Stimulated activated naive CD8-positive, alpha-beta T cell treated with anti-CD3 and anti-CD28 coated beads, Interleukin-15, amount 100 ng/mL, for 72 hours (primary cell): ENCODE data around the gene KLHL29.
"Not testable (repeated sequence)": the region's sequence is repeated elsewhere in the genome, so short reads cannot be mapped to it uniquely, and the experiment has no call there.

ENCODE experiments used
- ATAC-seq: fragments of 150-1000 bp; cut with Tn5 transposase; 2 replicates; pipeline ENCODE4 v1.10.0; 2021; ENCODE audit warnings: mild to moderate bottlenecking, moderate library complexity
- DNase-seq, 2 donors: peaks; one replicate each; pipeline ENCODE4 v3.0.0; 2021 to 2022
- H3K27ac Mint-ChIP-seq, 2 donors: one replicate each; pipeline ENCODE4 v1.8.0; 2022; ENCODE audit warnings: mild to moderate bottlenecking in 2 of 2, mixed read lengths in 2 of 2, moderate library complexity in 2 of 2
- H3K27me3 Mint-ChIP-seq: one replicate; pipeline ENCODE4 v1.8.0; 2022; ENCODE audit warnings: mixed read lengths
- H3K4me1 Mint-ChIP-seq: one replicate; pipeline ENCODE4 v1.8.0; 2022; ENCODE audit warnings: mild to moderate bottlenecking, mixed read lengths
- H3K4me3 Mint-ChIP-seq, 2 donors: one replicate each; pipeline ENCODE4 v1.8.0; 2022; ENCODE audit warnings: mild to moderate bottlenecking in 2 of 2, mixed read lengths in 2 of 2, moderate library complexity in 1 of 2
- H3K9me3 Mint-ChIP-seq, 2 donors: one replicate each; pipeline ENCODE4 v1.8.0; 2022; ENCODE audit warnings: mixed read lengths in 2 of 2

Gene KLHL29

GRCh38 chr2:23708771-23709170, 323.8 kb downstream of the KLHL29 start:
- Mint-ChIP-seq H3K27me3 (no peaks in the 10 kb centered on the region), H3K9me3 (no peaks in the 10 kb centered on the region), H3K27ac (no peak overlapping the region), H3K4me3 (no peak overlapping the region), H3K4me1 (no peaks in the 10 kb centered on the region)
- DNase-seq (no peak), ATAC-seq (no peak)

- Mint-ChIP-seq H3K9me3 (no peaks in the 10 kb centered on the region), H3K27ac (peak overlapping the region in 1 of 2 donors; percentile 13), H3K4me3 (no peak overlapping the region), H3K27me3 (no peaks in the 10 kb centered on the region), H3K4me1 (no peaks in the 10 kb centered on the region)
- DNase-seq (no peak), ATAC-seq (no peak)
Measured at GRCh38 chr2:23709311-23709710, 324.3 kb downstream of the KLHL29 start.

GRCh38 chr2:23711979-23712755, 327.2 kb downstream of the KLHL29 start:
- Mint-ChIP-seq H3K4me3 (no peak overlapping the region), H3K27ac (no peak overlapping the region), H3K27me3 (no peaks in the 10 kb centered on the region), H3K9me3 (no peaks in the 10 kb centered on the region), H3K4me1 (no peaks in the 10 kb centered on the region)
- DNase-seq (no peak), ATAC-seq (no peak)

- Mint-ChIP-seq H3K9me3 (no peaks in the 10 kb centered on the region), H3K4me1 (no peaks in the 10 kb centered on the region), H3K27me3 (no peaks in the 10 kb centered on the region), H3K27ac (peak overlapping the region in 1 of 2 donors; percentile 30), H3K4me3 (no peak overlapping the region)
- no peak for ATAC-seq
- no peak for DNase-seq
Measured at GRCh38 chr2:23712756-23713151, 327.8 kb downstream of the KLHL29 start.

- Mint-ChIP-seq H3K9me3 (no peaks in the 10 kb centered on the region), H3K27me3 (no peaks in the 10 kb centered on the region)
Measured at GRCh38 chr2:23713351-23713750, 328.4 kb downstream of the KLHL29 start.

GRCh38 chr2:23718931-23719700, 334.1 kb downstream of the KLHL29 start:
- no peak overlapping the region for H3K27ac Mint-ChIP-seq
- H3K4me3 Mint-ChIP-seq = no peak overlapping the region
- DNase-seq (no peak), ATAC-seq (no peak)
- peaks cover 11 to 14% of the 10 kb centered on the region in 2 donors for H3K9me3 Mint-ChIP-seq
- H3K4me1 Mint-ChIP-seq = no peaks in the 10 kb centered on the region
- H3K27me3 Mint-ChIP-seq = no peaks in the 10 kb centered on the region

More at GRCh38 chr2:23713351-23713750, 328.4 kb downstream of the KLHL29 start:
- Mint-ChIP-seq H3K4me1 (no peaks in the 10 kb centered on the region), H3K4me3 (no peak overlapping the region), H3K27ac (peak overlapping the region in 1 of 2 donors; percentile 30)
- ATAC-seq (peak; percentile 50), DNase-seq (no peak)

GRCh38 chr2:23719716-23720115, 334.7 kb downstream of the KLHL29 start:
- no peak overlapping the region for H3K4me3 Mint-ChIP-seq
- peak overlapping the region in 1 of 2 donors; percentile 14 for H3K27ac Mint-ChIP-seq
- H3K4me1 Mint-ChIP-seq = no peaks in the 10 kb centered on the region
- no peak for DNase-seq
- no peaks in the 10 kb centered on the region for H3K27me3 Mint-ChIP-seq
- no peak for ATAC-seq
- H3K9me3 Mint-ChIP-seq = peaks cover 11 to 14% of the 10 kb centered on the region in 2 donors

GRCh38 chr2:23720705-23721453, 335.9 kb downstream of the KLHL29 start:
- Mint-ChIP-seq H3K9me3 (peaks cover 11 to 14% of the 10 kb centered on the region in 2 donors), H3K27me3 (no peaks in the 10 kb centered on the region), H3K4me3 (no peak overlapping the region), H3K4me1 (no peaks in the 10 kb centered on the region), H3K27ac (peak overlapping the region in 1 of 2 donors; percentile 83)
- ATAC-seq (no peak), DNase-seq (no peak)

- ATAC-seq (no peak), DNase-seq (no peak)
- no peak overlapping the region for H3K27ac Mint-ChIP-seq
- no peaks in the 10 kb centered on the region for H3K27me3 Mint-ChIP-seq
- no peaks in the 10 kb centered on the region for H3K4me1 Mint-ChIP-seq
- no peak overlapping the region for H3K4me3 Mint-ChIP-seq
- peaks cover 11 to 14% of the 10 kb centered on the region in 2 donors for H3K9me3 Mint-ChIP-seq
Measured at GRCh38 chr2:23721454-23721826, 336.5 kb downstream of the KLHL29 start.

- Mint-ChIP-seq H3K27me3 (no peaks in the 10 kb centered on the region), H3K4me3 (no peak overlapping the region), H3K27ac (no peak overlapping the region), H3K4me1 (no peaks in the 10 kb centered on the region), H3K9me3 (peaks cover 11 to 14% of the 10 kb centered on the region in 2 donors)
- DNase-seq (no peak), ATAC-seq (no peak)
Measured at GRCh38 chr2:23722255-23722654, 337.3 kb downstream of the KLHL29 start.

- not testable (repeated sequence) for H3K27ac Mint-ChIP-seq, H3K27me3 Mint-ChIP-seq, DNase-seq, H3K4me1 Mint-ChIP-seq, H3K4me3 Mint-ChIP-seq, ATAC-seq
- H3K9me3 Mint-ChIP-seq = peaks cover 11 to 14% of the 10 kb centered on the region in 2 donors
Measured at GRCh38 chr2:23723029-23723428, 338.1 kb downstream of the KLHL29 start.

GRCh38 chr2:23734416-23734815, 349.4 kb downstream of the KLHL29 start:
- no peak overlapping the region for H3K4me3 Mint-ChIP-seq
- H3K27ac Mint-ChIP-seq = peak overlapping the region in 1 of 2 donors; percentile 62
- H3K9me3 Mint-ChIP-seq = peaks cover 0 to 2% of the 10 kb centered on the region in 2 donors
- no peaks in the 10 kb centered on the region for H3K27me3 Mint-ChIP-seq
- ATAC-seq (no peak), DNase-seq (no peak)
- no peaks in the 10 kb centered on the region for H3K4me1 Mint-ChIP-seq

- H3K27ac Mint-ChIP-seq, H3K4me1 Mint-ChIP-seq, ATAC-seq, H3K4me3 Mint-ChIP-seq, H3K9me3 Mint-ChIP-seq, DNase-seq, H3K27me3 Mint-ChIP-seq: not testable (repeated sequence)
Measured at GRCh38 chr2:23736783-23737182, 351.8 kb downstream of the KLHL29 start.

- DNase-seq (no peak), ATAC-seq (no peak)
- Mint-ChIP-seq H3K27ac (no peak overlapping the region), H3K27me3 (no peaks in the 10 kb centered on the region), H3K4me1 (no peaks in the 10 kb centered on the region), H3K9me3 (no peaks in the 10 kb centered on the region), H3K4me3 (no peak overlapping the region)
Measured at GRCh38 chr2:23745068-23745725, 360.2 kb downstream of the KLHL29 start.

GRCh38 chr2:23745726-23746105, 360.7 kb downstream of the KLHL29 start:
- no peak overlapping the region for H3K4me3 Mint-ChIP-seq
- no peak for ATAC-seq

More at GRCh38 chr2:23745726-23746105, 360.7 kb downstream of the KLHL29 start:
- DNase-seq = no peak
- H3K4me1 Mint-ChIP-seq = no peaks in the 10 kb centered on the region
- no peaks in the 10 kb centered on the region for H3K9me3 Mint-ChIP-seq
- H3K27ac Mint-ChIP-seq = no peak overlapping the region
- H3K27me3 Mint-ChIP-seq = no peaks in the 10 kb centered on the region
